GM12878 (cell line): ENCODE data around the gene SLF1. TPM values are rescaled to one million over a fixed set of nuclear protein-coding genes. Genes with fewer than 3 reads are reported as not detected.

Experiments used
- ATAC-seq: fragments of 200-7000 bp; cut with Tn5 transposase; 3 replicates; pipeline ENCODE4 v1.9.1; 2020; ENCODE audit warnings: mild to moderate bottlenecking, moderate library complexity
- BruUV-seq: library from RNA; stranded (reverse); fragments of 400-500 nt; replicated peaks from 2 replicates; lab custom pipeline; 2021; lab: Mats Ljungman, UMichigan
- CTCF ChIA-PET: fragments of 300-600 bp; sonication (Branson Sonifier 250); formaldehyde crosslinking; extraction: SDS; loops from one replicate; lab custom pipeline; 2021; ENCODE audit warnings: inconsistent platforms; lab: Yijun Ruan, JAX
- POLR2A ChIA-PET: fragments of 350-600 bp; formaldehyde crosslinking; extraction: SDS; loops from one replicate; lab custom pipeline; 2021; ENCODE audit warnings: inconsistent platforms; lab: Charles Lee
- RAD21 ChIA-PET: fragments of 300-600 bp; sonication (Branson Sonifier 250); formaldehyde crosslinking; loops from one replicate; lab custom pipeline; 2023; ENCODE audit warnings: antibody characterized with exemption; ENCODE audit not compliant: unreplicated experiment; lab: Charles Lee
- SMC1A ChIA-PET: fragments of 300-600 bp; sonication (Branson Sonifier 250); formaldehyde crosslinking; loops from one replicate; lab custom pipeline; 2023; ENCODE audit not compliant: unreplicated experiment, uncharacterized antibody; lab: Charles Lee
- DNase-seq: peaks from one replicate; pipeline ENCODE4 v3.0.0-alpha.2; 2011; ENCODE audit warnings: low read depth, low spot score
- FAIRE-seq: peaks from 3 replicates; lab custom pipeline; 2011; peaks lifted over from hg19 to GRCh38; lab: Jason Lieb, UNC
- H2AFZ ChIP-seq: 2 replicates; pipeline ENCODE4 v1.6.0; 2011; ENCODE audit warnings: low read depth, low read length, control low read depth; ENCODE audit not compliant: control insufficient read depth
- H3K27ac ChIP-seq: 2 replicates; pipeline ENCODE4 v1.5.1; 2011; ENCODE audit warnings: control low read depth; ENCODE audit not compliant: control insufficient read depth, insufficient read depth
- H3K27me3 ChIP-seq, 2 experiments: replicated peaks in 1 of 2; 2 replicates each; pipeline versions ENCODE4 v1.6.0 to v1.6.1; 2011; ENCODE audit warnings: low read length in 1 of 2; ENCODE audit not compliant: control insufficient read depth in 2 of 2, insufficient read depth in 2 of 2
- H3K36me3 ChIP-seq, 2 experiments: 2 replicates each; pipeline ENCODE4 v1.5.1; 2011; ENCODE audit warnings: low read length in 1 of 2; ENCODE audit not compliant: control insufficient read depth in 2 of 2, insufficient read depth in 2 of 2
- H3K4me1 ChIP-seq: 2 replicates; pipeline ENCODE4 v1.6.1; 2011; ENCODE audit warnings: mild to moderate bottlenecking, low read length, moderate library complexity, mixed read lengths; ENCODE audit not compliant: control insufficient read depth, insufficient read depth
- H3K4me2 ChIP-seq: 2 replicates; pipeline ENCODE4 v1.6.0; 2011; ENCODE audit warnings: control low read depth; ENCODE audit not compliant: control insufficient read depth, insufficient read depth
- H3K4me3 ChIP-seq: fragments of 200-600 bp; sonication (generic); 2 replicates; pipeline ENCODE4 v1.5.1; 2016
- H3K79me2 ChIP-seq: 2 replicates; pipeline ENCODE4 v1.6.0; 2011; ENCODE audit warnings: low read length; ENCODE audit not compliant: control insufficient read depth, insufficient read depth
- H3K9ac ChIP-seq: 2 replicates; pipeline ENCODE4 v1.8.0; 2011; ENCODE audit warnings: low read length, control low read depth, mixed read lengths; ENCODE audit not compliant: control insufficient read depth, insufficient read depth
- H3K9me3 ChIP-seq: replicated peaks from 3 replicates; pipeline ENCODE4 v1.5.1; 2011; ENCODE audit warnings: mild to moderate bottlenecking, low read length; ENCODE audit not compliant: control insufficient read depth, insufficient read depth
- H4K20me1 ChIP-seq: 2 replicates; pipeline ENCODE4 v1.6.0; 2011; ENCODE audit not compliant: control insufficient read depth, insufficient read depth
- CTCF ChIP-seq, 3 experiments: IDR thresholded peaks in 2 of 3; conservative IDR thresholded peaks in 1 of 3; 2 replicates each; pipeline ENCODE4 v1.5.1; 2011; ENCODE audit warnings: low read depth in 3 of 3, low read length in 3 of 3, mild to moderate bottlenecking in 3 of 3, control low read depth in 2 of 3, moderate library complexity in 2 of 3, inconsistent platforms in 1 of 3, mixed read lengths in 1 of 3; ENCODE audit not compliant: control insufficient read depth in 2 of 3, insufficient read depth in 1 of 3; ENCODE audit errors: extremely low read depth in 1 of 3
- EZH2 ChIP-seq: IDR thresholded peaks from 2 replicates; pipeline ENCODE4 v1.6.1; 2012; ENCODE audit warnings: low read depth, mild to moderate bottlenecking, control low read depth, inconsistent platforms, low read length, borderline replicate concordance; ENCODE audit not compliant: control insufficient read depth
- MLLT1 ChIP-seq: fragments of 450-650 bp; IDR thresholded peaks from 2 replicates; pipeline ENCODE4 v1.6.1; 2016; ENCODE audit warnings: mild to moderate bottlenecking
- RAD21 ChIP-seq: IDR thresholded peaks from 2 replicates; pipeline ENCODE4 v1.6.1; 2011; ENCODE audit warnings: mild to moderate bottlenecking, low read depth, low read length, moderate library complexity; ENCODE audit not compliant: insufficient read depth
- SMC3 ChIP-seq: IDR thresholded peaks from 2 replicates; pipeline ENCODE4 v1.6.1; 2011; ENCODE audit warnings: low read length, improper control_type of control experiment, borderline replicate concordance
- ZNF207 ChIP-seq: fragments of 450-650 bp; IDR thresholded peaks from 2 replicates; pipeline ENCODE4 v1.6.1; 2014; ENCODE audit warnings: antibody characterized with exemption, mild to moderate bottlenecking, borderline replicate concordance
- ZSCAN29 ChIP-seq: fragments of 450-650 bp; IDR thresholded peaks from 2 replicates; pipeline ENCODE4 v1.6.1; 2017; ENCODE audit warnings: mild to moderate bottlenecking, moderate library complexity
- WGBS: methylation state at CpG from one replicate; pipeline ENCODE4 v1.1.6; 2016; ENCODE audit warnings: low lambda C conversion rate; ENCODE audit not compliant: insufficient replicate concordance, insufficient coverage; ENCODE audit errors: missing lambda C conversion rate; 5-methylcytosine and 5-hydroxymethylcytosine counted together
- in situ Hi-C: fragments of 300-500 bp; cut with MboI; formaldehyde crosslinking; loops from 9 replicates; pipeline ENCODE4 v1.14.3; 2018; ENCODE audit warnings: mixed read lengths
- intact Hi-C: fragments of 100-400 bp; cut with micrococcal nuclease; formaldehyde crosslinking; loops from one replicate; pipeline ENCODE4 v1.14.2; 2022; ENCODE audit not compliant: unreplicated experiment
- polyA plus RNA-seq, 11 experiments: library from polyadenylated mRNA; depleted of rRNA in 4 of 11; unstranded in 6 of 11; stranded (reverse) in 5 of 11; fragments of >200 nt; fragmentation: Nextera tagmentation in 4 of 11; fragmentation: Illumina TruSeq in 1 of 11; extraction: Ambion mirVana in 4 of 11; extraction: Trizol in 1 of 11; gene quantifications; 1 replicate in 1 of 11; 2 replicates in 10 of 11; pipeline versions ENCODE4 v1.2.1 to v1.2.3, GENCODE V29; 2011 to 2016; ENCODE audit warnings: inconsistent platforms in 2 of 11, missing spikeins in 2 of 11, low read depth in 1 of 11
- total RNA-seq, 4 experiments: library from RNA; depleted of rRNA in 3 of 4; stranded (reverse); fragments of >200 nt in 3 of 4; fragmentation: Illumina TruSeq in 1 of 4; extraction: Trizol in 1 of 4; gene quantifications; 2 replicates each; pipeline versions ENCODE4 v1.2.1 to v1.2.3, GENCODE V29; 2013 to 2021

Gene SLF1
- total and polyA plus RNA-seq, 10 of the 15 experiments (the other 5 are each of a cell fraction or from before 2014, with no cell fraction given), result 8.1 to 27.0 (median 13.4) TPM

DNA sequence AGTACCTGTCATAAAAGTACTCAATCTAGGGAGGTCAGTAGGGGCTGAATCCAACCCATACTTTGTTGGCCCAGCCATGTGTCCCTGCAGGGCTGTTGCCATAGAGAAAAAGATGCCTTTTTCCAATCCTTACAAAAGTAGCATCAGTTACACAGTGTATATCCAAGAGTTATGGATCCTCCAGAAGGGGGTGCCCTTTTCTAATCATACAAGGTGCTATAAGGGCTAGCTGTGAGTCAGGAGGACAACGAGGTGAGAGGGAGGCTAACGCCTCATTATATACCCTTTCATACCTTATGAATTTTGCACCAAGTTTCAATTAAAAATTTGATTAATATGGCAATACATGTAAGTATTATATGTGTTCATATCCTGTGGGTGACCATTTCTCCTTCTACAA lies 4.9 kb upstream of the SLF1 start:
- intact Hi-C loops, result loop anchor here (2.0 kb wide), 1 partner anchor 125 kb away; no protein-coding TSS in a partner anchor
- CTCF ChIA-PET, result interaction anchor here (1.0 to 3.9 kb wide), 6 partner anchors 39 to 172 kb away, joined by 3 to 29 read pairs (median 4); no protein-coding TSS in a partner anchor
- FAIRE-seq, result no peak
- POLR2A ChIA-PET, result no interaction called here
- 93% methylated on average over 2 of the region's 2 CpGs for WGBS
- peak; percentile 32 for ATAC-seq
- no peaks in the 10 kb centered on the region for H3K27me3 ChIP-seq
- no peak overlapping the region for H3K4me2 ChIP-seq
- no peak overlapping the region for H3K4me3 ChIP-seq
- H3K27ac ChIP-seq, result no peak overlapping the region
- H3K36me3 ChIP-seq, result no peaks in the 10 kb centered on the region
- H2AFZ ChIP-seq, result no peak overlapping the region
- no TSS peak for BruUV-seq
- SMC1A ChIA-PET, result interaction anchor here (0.6 to 1.6 kb wide), 7 partner anchors 8 to 294 kb away, joined by 3 to 7 read pairs (median 4); no protein-coding TSS in a partner anchor
- no peaks in the 10 kb centered on the region; the same call in 2 of the 3 replicates for H3K9me3 ChIP-seq
- in situ Hi-C loops, result loop anchor here (10.0 kb wide), 1 partner anchor 461 kb away; no protein-coding TSS in a partner anchor
- RAD21 ChIA-PET, result interaction anchor here (1.0 kb wide), 1 partner anchor 124 kb away, joined by 3 read pairs; no protein-coding TSS in a partner anchor
- H3K9ac ChIP-seq, result no peak overlapping the region
- no peak for DNase-seq
- H3K79me2 ChIP-seq, result peaks cover 4% of the 10 kb centered on the region
- peaks cover 3% of the 10 kb centered on the region for H3K4me1 ChIP-seq
- no peaks in the 10 kb centered on the region for H4K20me1 ChIP-seq
- TF ChIP-seq ZNF207 (no peak), ZSCAN29 (no peak), CTCF (IDR thresholded peaks at IDR 0.05 in 2 of 3, conservative IDR thresholded peaks at IDR 0.05 in 1 of 3; ENCODE audit: control insufficient read depth in 2 of 3, extremely low read depth in 1 of 3, insufficient read depth in 1 of 3, low read depth in 3 of 3, low read length in 3 of 3) (peak; percentile 27 to 32 (median 31); a peak in 4 of 6 replicates), MLLT1 (no peak), SMC3 (peak; percentile 39; the same call in 1 of the 2 replicates), EZH2 (no peak), RAD21 (peak; percentile 44)
